Spleen (tissue), 7 donors: ENCODE results near the gene RYR3.

Experiments
- CTCF ChIP-seq, 11 experiments: fragments of 200-600 bp in 7 of 11; fragments of 450-650 bp in 4 of 11; sonication (generic) in 4 of 11; IDR thresholded peaks in 8 of 11; conservative IDR thresholded peaks in 3 of 11; 1 replicate in 7 of 11; 2 replicates in 4 of 11; pipeline versions ENCODE4 v1.4.0 to v1.8.0; 2016 to 2021; ENCODE audit warnings: antibody characterized with exemption in 11 of 11, inconsistent platforms in 4 of 11, mild to moderate bottlenecking in 1 of 11
- POLR2A ChIP-seq, 3 donors: fragments of 450-650 bp; IDR thresholded peaks; one replicate each; pipeline ENCODE4 v1.5.1; 2017; ENCODE audit warnings: antibody characterized with exemption in 3 of 3, mild to moderate bottlenecking in 1 of 3
- POLR2AphosphoS5 ChIP-seq, 3 donors: sonication (generic); formaldehyde crosslinking; IDR thresholded peaks; one replicate each; pipeline ENCODE4 v1.5.1; 2017; ENCODE audit warnings: antibody characterized with exemption in 3 of 3
- donor health status: DM: no; HTN: no; CAD: no; lungs with moderate emphysema.
- donor health status: DM: no; HTN: no; CAD: no.
- donor health status: DM: no; HTN: no; CAD: no.

- peak; percentile 66 to 93 (median 86) for TF ChIP-seq CTCF (IDR thresholded peaks at IDR 0.05 in 8 of 11, conservative IDR thresholded peaks at IDR 0.05 in 3 of 11)
- no peak for TF ChIP-seq POLR2A (IDR thresholded peaks at IDR 0.05)
- no peak for TF ChIP-seq POLR2AphosphoS5 (IDR thresholded peaks at IDR 0.05)
Measured at GRCh38 chr15:33700695-33701303, 390.0 kb downstream of the RYR3 start.
